GM12891 (cell line): ENCODE results near the gene NHLRC1.

Experiments used
- POLR2A ChIP-seq: IDR thresholded peaks from 2 replicates; pipeline ENCODE4 v1.6.1; 2011; ENCODE audit warnings: low read depth, low read length, control low read depth
- POLR2AphosphoS5 ChIP-seq: IDR thresholded peaks from 2 replicates; pipeline ENCODE4 v1.6.1; 2011; ENCODE audit warnings: low read depth, low read length, control low read depth
- SPI1 ChIP-seq: IDR thresholded peaks from 2 replicates; pipeline ENCODE4 v1.6.1; 2011; ENCODE audit warnings: low read depth, low read length, control low read depth

- TF ChIP-seq POLR2AphosphoS5 (no peak), POLR2A (no peak), SPI1 (no peak)
Observed at GRCh38 chr6:18160911-18161310, 38.4 kb upstream of the NHLRC1 start.
